GM12873 (cell line): ENCODE data around the gene E2F3.

Source experiments
- TF ChIP-seq, protein P1 (sequence below): IDR thresholded peaks from 2 replicates; pipeline ENCODE4 v1.5.1; 2012; ENCODE audit warnings: low read depth, mild to moderate bottlenecking, moderate library complexity, low read length, control low read depth; ENCODE audit not compliant: insufficient read depth; ENCODE audit errors: missing control alignments

The E2F3 gene

DNA sequence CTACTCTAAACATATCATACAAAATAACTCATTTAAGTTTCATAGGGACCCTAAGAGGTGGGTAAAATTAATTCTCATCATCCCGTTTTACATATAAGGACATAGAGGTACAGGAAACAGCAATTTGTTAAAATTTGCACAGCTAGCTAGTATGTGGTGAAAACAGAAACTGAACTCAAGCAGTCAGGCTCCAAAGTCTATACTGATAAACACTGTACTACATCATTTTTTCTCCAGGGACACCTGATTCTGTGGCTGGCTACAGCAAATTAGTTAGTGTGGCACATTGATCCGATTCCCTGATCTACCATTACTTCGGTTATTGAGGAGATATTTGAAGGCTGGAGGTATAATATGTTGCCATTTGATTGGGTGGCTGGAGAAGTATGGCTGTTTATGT, 36.2 kb upstream of the E2F3 start:
- TF ChIP-seq, protein P1, sequence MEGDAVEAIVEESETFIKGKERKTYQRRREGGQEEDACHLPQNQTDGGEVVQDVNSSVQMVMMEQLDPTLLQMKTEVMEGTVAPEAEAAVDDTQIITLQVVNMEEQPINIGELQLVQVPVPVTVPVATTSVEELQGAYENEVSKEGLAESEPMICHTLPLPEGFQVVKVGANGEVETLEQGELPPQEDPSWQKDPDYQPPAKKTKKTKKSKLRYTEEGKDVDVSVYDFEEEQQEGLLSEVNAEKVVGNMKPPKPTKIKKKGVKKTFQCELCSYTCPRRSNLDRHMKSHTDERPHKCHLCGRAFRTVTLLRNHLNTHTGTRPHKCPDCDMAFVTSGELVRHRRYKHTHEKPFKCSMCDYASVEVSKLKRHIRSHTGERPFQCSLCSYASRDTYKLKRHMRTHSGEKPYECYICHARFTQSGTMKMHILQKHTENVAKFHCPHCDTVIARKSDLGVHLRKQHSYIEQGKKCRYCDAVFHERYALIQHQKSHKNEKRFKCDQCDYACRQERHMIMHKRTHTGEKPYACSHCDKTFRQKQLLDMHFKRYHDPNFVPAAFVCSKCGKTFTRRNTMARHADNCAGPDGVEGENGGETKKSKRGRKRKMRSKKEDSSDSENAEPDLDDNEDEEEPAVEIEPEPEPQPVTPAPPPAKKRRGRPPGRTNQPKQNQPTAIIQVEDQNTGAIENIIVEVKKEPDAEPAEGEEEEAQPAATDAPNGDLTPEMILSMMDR = no peak

DNA sequence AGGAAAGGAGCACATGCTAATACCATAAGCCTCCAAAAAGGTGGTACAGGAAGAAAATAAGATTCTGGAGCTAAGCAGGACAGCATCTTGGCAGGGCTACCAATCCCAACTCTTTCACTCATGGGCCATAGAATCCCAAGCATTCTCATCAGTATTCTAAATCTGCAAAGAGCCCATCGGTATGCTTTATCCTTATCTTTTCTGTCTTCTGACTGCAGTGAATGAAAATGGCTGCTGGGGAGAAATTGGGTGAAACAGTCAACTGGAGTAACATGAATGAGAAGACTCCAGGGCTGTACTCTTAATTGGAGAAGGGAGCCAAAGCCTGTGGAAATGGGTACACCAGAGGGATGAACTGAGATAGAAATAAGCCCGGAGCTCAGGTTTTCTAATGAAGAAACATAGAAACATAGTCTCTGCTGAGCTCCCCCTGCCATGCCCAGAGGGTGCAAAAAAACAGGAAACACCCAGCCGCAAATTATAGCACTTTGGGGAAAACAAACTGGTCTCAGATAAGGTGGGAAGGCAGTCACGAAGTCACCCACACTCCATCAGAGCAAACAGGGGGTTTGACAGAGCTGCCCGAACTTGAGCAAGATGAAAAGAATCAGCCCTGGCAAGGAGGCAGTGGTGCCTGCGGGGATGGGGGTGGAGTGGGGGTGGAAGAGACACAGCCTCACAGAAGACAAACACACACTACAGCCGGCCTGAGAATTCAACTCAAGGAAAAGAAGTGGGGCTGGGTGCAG, 35.4 kb upstream of the E2F3 start:
- TF ChIP-seq, protein P1 = no peak

DNA sequence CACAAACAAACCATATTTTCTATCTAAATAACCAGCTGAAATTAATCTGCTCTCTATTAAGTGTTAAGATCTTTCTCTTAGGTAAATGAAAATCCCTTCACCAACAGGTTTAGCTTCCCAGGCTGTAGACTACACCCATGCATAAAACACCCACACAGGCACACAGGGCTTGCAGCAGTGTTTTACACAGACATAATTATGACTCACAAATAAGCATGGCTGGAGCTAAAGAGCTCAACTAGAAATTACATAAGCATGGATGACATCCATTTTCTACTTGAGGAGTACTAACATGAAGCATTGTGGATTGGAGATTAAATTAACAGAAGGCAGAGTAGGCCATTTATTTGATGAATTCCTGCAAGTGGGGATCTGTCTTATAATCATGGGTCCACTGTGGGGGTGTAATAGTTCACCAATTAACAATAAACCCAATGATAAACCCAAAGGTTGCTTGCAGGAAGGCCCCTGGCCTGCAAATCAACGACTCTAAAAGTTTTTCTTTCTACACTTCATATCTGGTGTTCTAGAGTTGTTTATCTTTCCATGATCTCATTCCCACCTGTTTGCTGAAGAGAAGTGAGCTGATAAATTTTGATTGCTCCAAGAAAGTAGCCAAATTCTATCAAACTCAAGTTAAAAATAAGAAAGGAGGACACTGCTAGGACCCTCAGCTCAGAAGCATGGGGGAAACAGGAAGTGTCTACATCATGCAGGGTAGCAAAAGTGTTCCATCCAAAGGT, 33.8 kb upstream of the E2F3 start:
- TF ChIP-seq, protein P1 = no peak

DNA sequence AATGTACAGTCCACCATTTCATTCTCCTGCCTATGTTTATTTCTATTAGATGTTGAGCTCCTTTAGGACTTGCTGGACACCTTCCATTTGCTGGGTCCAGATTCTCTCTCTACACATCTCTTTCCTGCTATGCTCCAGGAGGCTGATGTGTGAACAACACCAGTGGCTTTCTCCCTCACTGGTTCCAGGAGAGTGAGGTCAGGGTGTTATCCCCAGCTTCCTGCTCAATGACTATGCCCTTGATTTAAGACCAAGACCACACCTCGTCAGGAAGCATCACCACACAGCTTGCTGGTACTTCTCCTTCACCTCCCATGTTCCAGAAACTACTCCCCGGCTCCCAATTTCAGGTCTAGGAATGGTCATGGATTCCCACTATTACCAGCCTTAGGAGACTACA, 31.3 kb upstream of the E2F3 start:
- TF ChIP-seq, protein P1 = no peak

DNA sequence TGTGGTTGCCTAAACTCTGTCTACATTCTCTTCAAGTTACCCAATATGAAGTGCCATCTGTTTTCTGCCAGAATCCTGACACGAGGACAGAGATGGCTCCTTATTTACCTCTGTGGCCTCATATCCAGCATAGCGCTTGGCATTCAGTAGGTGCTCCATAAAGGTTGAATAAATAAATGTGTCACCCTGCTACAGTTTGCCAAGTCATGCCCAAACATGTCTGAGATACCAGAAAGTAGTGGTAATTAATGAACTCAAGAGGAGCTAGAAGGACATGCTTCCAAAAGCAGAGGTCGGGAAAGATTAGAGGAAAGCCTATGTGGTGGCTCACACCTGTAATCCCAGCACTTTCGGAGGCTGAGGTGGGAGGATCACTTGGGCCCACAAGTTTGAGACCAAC, 30.9 kb upstream of the E2F3 start:
- TF ChIP-seq, protein P1 = no peak

DNA sequence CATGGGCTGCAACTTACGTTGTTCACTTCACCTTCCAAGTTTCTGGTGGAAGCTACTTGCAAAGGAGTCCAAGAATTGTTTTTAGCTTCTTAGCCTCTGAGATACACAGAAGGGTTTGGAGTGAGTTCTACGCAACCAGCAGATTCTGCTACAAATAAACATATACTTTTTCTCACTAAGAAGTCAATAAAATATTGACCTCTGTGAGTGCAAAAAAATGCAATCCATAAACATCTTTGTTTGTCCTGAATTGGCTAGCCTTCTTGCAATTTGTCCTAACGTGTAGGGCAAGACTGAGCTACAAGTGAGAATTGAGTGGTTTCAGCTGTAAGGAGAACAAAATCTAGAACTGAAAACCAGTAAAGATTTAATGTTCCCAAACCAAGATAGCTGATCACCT, 26.2 kb upstream of the E2F3 start:
- TF ChIP-seq, protein P1 = no peak

DNA sequence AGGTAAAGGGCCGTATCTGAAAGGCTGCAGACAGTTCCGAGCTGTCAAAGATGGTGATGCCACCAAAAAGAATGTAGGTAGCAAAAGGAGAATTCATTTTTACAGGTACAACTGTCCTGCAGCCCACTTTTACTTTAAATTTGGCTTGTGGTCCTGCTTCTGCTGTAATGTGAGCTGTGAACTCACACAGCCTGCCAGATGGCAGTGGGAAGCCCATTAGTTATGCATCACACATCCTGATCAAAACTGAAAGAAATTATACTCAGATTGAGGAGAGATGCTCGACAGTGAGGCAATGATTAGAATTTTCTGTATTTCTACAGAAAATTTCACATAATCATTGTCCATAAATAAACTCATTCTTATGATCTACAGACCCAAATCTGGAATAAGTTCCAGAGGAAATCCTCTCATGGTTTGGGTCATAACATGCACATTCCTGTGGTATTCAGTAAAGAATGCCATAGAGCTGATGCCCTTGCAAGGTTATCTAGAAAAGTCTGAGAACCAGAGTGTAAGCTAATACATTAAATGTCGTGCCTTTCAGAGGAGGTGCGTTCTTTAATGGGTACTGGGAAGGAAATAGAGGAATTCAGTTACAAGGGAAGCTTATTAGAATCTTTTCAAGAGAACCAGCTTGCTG, 23.9 kb upstream of the E2F3 start:
- TF ChIP-seq, protein P1 = no peak
